ENCODE data around the gene GSTK1.
"Not testable (repeated sequence)": the region's sequence is repeated elsewhere in the genome, so short reads cannot be mapped to it uniquely, and the experiment has no call there.

GSTK1 gene

DNA sequence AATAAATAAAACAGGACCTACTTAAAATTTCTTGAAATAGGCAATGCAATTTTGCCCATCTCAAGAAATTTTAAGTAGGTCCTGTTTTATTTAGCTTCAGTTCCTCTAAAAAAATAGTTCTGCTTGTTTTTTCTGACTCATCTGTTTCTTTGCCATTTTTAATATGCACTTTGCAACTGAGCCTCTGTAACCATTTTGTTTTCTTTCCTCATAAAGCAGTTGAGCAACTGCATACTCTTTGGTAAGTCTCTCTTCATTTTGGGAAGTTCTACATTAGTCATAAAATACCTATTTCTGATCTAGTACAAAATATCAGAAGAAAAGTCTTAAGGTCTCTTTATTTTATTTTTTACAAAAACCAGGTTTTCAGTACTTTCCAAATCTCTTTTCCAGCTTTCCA, 23.4 kb upstream of the GSTK1 start:
- FAIRE-seq, result no peak

DNA sequence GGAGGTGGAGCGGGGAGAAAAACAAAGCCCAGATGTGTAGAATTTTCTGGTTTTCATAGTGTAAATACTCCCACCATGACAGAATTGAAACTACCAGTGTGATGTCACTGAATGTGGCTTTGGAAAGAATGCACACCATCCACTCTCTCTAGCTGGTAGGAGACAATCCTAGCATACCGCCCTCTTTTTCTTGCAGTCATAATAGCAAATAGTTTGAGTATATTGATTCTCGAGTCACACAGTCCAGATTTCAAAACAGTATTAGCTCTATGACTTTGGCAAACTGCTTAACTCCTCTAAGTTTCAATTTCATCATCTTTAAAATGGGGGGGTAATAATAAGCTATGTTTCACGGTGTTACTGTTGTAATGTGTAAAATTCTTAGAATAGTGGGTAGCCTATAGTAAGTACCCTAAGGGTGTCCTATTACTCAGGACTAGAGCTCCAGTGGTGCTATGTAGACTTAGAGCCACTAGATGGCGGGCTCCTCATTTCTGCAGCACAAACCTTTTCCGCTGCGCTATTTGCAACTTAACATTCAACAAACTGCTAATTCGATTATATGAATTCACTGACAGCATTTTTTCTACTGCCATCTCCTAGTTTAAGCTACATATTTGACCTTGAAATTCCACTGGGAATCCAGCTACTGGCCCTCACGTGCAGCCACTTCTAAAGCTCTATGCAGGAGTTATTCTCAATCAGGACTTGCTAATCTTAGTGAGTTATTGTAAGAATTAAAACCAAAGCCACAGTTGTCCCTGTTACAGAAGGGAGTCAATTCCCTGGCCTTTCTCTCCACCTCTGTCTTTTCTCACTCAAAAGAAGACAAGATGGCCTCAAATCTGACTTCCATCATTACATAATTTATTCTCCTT, 22.7 kb upstream of the GSTK1 start:
- FAIRE-seq, result peak; percentile 90

DNA sequence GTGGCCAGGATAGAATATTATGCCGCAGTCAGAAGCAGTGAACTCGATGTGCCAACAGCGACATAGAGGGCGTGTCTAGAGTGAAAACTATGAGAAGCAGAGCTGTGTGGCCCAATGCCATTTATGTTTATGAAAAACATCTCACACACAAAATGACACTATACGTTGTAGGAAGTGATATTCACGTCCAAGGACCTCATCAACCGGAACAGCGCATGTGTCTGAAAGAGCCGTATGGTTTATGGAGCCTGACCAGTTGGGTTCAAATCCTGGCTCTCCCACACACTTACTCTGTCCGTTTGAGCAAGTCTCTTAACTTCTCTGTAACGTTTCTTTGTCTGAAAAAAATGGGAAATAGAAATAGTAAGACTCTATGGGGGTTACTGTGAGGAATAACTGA, 20.9 kb upstream of the GSTK1 start:
- no peak for FAIRE-seq

DNA sequence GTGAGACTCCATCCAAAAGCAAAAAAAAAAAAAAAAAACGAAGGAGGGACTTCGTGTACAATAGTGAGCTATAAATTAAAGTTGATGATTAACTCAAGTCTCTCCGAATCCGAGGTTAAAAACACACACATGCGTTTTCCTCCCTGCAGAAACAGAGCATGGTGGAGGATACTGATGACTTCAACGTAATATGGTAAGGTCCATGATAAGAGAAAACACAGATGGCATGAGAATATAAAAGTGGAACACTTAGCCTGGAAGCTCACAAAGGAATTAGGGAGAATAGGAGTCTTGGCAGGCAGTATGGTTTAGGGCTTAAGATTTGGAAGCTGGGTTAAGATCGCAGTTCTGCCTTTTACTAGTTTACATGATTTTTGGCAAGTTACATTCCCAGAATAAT, 20.1 kb upstream of the GSTK1 start:
- no peak for FAIRE-seq

DNA sequence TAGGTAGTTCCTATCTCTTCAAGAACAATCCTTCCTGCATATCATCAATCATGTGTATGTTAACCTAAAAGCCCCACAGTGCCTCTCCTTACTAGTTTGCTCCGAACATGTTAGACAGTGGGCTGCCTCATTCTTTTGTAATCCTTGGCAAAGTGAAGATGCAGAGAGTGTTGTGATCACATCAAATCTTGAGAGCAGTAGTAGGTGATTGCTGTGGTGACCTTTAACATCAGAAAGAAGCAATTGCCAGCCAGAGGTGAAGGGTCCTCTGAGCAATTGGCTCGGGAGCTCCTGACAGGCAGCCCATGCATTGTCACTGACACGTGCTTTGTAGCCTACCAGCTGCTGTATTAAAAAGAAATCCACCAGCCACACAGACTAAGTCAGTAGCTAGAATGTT, 19.6 kb upstream of the GSTK1 start:
- no peak for FAIRE-seq

DNA sequence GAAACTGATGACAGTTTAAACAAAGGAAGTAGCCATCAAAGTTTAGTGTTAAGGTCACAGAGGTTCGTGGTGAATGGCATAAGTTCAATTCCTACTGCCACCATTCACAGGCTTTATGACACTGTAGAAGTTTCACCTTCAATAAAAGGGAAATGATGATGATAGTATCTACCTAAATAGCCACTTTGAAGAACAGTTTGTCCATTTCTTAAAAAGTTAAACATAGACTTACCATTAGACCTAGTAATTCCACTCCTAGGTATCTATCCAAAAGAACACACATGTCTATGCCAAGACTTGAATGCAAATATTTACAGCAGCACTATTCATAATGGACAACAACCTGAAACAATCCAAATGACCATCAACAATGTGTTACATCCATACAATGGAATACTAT, 18.9 kb upstream of the GSTK1 start:
- no peak for FAIRE-seq

DNA sequence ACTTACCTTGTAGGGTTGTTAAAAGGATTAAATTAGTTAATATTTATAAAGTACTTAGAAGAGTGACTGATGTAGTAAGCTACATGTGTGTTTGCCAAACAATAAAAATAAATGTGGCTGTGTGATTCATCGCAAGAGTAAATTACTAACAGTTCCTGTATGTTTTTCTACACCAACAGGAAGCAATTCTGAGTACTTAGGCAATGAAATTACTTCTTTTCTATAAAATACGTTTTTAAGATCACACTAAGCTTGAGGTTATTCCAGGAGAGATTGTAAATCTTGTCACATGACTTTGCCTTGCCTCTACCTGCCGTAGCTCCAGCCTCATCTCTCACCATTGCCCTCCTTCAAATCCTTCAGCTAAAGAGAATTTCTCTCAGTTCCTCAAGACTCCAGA, 18.1 kb upstream of the GSTK1 start:
- no peak for FAIRE-seq

DNA sequence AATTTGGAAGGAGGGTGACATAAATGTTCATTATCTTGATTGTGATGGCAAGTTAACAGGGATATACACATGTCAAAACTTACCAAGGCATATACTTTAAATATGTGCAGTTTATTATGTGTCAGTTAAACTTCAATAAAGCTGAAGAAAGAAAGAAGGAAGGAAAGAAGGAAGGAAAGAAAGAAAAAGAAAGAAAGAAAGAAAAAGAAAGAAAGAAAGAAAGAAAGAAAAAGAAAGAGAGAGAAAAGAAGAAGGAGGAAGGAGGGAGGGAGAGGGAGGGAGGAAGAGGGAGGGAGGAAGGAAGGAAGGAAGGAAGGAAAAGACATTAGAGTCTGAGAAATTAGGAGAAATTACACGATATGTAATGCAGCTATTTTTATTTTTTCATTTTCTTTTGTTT, 15.9 kb upstream of the GSTK1 start:
- no peak for FAIRE-seq

DNA sequence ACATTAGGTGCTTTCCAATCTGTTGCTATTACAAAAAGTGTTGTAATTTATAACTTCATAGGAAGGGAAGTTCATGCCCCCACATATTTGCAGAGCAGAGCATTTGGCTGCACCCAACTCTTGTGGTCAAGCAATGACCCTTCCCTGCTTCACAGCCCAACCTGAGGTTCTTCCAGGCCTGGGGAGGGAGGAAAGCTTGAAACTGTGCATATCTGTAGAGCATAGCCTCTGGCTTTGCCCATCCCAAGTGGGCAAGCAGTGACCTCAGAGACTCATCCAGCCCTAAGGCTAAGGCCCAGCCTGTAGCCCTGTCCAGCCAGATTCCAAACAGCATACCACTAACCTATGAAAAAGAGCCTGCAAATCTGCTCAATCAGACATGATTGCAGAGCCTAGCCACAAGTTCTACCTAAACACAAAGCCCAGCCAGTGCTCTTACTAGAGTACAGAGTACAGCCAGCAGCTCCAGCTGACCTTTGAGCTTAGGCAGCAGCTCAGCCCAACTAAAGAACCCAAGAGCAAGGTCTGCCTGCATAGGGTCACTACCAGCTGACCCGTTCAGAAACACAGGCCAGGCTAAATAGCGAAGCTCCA, 14.4 kb upstream of the GSTK1 start:
- no peak for FAIRE-seq

DNA sequence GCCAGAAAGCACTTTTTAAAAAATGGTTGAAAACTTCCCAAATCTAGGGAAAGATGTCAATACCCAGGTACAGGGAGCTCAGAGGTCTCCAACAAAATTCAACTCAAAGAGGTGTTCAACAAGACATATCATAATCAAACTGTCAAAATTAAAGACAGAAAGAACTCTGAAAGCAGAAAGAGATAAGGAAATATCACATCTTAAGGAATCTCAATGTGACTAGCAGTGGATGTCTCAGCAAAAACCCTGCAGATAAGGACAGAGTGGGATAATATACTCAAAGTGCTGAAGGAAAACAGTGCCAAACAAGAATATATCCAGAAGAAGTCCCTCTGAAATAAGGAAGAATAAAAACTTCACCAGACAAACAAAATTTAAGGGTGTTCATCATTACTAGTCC, 13.0 kb upstream of the GSTK1 start:
- no peak for FAIRE-seq

DNA sequence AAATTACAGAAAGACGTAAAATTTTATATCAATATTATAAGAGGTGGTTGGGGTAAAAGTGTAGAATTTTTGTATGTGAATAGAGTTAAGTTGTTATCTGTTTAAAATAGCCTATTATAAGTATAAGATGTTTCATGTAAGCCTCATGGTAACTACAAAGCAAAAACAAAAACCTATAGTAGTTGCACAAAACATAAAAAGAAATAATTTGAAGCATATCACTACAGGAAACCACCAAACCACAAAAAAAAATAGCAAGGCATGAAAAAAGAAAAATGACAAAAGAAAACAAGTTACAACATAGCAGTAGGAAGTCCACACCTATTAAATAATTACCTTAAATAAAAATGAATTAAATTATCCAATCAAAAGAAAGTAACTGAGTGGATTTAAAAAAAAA, 12.4 kb upstream of the GSTK1 start:
- peak; percentile 11 for FAIRE-seq

DNA sequence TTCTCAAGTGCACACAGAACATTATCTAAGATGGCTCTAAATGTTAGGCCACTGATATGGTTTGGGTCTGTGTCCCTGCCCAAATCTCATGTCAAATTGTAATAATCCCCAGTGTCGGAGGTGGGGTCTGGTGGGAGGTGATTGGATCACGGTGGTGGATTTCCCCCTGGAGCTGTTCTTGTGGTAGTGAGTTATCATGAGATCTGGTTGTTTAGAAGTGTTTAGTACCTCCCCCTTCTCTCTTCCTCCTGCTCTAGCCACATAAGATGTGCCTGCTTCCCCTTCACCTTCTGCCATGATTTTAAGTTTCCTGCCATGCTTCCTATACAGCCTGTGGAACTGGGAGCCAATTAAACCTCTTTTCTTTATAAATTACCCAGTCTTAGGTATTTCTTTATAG, 11.2 kb upstream of the GSTK1 start:
- FAIRE-seq, result no peak

DNA sequence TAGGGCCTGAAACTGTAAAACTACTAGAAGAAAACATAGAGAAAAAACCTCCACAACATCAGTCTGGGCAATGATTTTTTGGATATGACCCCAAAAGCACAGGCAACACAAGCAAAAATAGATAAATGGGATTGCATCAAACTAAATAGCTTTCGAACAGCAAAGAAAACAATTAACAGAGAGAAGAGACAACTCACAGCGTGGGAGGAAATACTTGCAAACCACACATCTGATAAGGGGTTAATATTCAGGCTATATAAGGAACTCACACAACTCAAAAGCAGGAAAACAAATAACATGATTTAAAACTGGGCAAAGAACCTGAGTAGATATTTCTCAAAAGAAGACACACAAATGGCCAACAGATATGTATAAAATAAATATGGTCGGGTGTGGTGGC, 7.7 kb upstream of the GSTK1 start:
- no peak for FAIRE-seq

DNA sequence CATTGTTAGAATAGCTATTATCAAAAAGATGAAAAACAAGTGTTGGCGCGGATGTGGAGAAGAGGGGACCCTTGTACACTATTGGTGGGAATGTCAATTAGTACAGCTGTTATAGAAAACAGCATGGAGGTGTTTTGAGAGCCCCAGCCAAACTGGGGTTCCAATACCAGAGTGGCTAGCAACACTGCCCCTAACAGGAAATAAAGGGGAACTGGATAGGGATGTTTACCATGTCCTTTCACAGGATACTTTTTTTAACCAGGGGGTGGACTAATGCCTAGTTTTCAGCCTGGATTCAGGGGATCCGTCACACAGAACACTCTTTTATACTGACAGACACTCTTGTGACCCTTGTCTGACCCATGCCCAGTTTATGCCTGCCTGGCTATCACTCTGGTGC, 6.9 kb upstream of the GSTK1 start:
- FAIRE-seq, result no peak

DNA sequence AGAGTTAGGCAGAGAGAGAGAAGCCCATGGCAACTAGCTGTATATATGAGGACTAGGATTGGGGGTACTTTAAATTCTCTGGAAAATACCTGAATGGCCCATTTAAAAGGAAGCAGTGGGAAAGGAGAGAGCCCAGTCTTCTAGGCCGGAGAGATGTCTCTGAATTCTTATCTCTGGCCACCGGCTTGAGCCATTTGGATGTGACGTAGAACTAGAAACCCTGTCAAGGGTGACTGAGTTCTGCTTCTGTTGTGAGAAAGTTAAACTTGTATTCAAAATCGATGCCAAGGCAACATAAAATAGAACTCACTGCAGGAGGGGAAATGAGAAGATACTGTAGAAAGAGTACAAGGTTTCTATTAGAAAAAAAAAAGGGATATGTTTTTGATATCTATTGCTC, 6.3 kb upstream of the GSTK1 start:
- no peak for FAIRE-seq

DNA sequence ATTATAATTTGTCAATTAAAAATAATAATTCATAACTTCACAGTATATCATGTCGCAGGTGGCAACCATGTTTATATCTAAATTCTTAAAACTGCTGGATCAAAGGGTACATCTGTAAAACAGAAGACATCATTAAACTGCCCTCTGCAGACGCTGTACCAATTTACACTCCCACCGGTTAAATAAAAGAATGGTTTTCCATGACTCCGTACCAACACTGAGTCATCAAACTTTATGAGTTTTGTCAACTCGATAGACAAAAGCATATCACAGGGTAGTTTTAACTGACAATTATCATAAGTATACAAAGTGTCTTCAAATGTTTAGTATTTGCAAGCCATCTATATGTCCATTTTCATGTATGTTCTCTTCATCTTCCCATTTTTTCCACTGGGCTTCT, 5.7 kb upstream of the GSTK1 start:
- FAIRE-seq, result no peak

DNA sequence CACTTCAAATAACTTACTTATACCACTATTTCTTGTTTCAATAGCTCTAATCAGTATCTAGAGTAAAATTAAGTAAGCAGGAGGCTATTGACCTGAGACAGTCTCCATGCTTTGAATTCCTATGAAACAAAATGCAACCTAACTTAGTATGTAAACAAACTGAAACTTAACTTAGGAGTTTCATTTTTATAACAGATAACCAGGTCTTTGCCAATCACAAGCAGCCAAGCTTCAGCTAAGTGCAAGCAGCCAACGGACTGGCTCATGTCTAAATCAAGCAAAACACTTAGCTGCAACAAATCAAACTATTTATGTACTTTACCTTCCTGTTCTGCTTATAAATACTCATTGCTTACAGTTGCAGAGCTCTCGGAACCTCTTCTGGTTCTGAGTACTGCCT, 4.4 kb upstream of the GSTK1 start:
- no peak for FAIRE-seq

DNA sequence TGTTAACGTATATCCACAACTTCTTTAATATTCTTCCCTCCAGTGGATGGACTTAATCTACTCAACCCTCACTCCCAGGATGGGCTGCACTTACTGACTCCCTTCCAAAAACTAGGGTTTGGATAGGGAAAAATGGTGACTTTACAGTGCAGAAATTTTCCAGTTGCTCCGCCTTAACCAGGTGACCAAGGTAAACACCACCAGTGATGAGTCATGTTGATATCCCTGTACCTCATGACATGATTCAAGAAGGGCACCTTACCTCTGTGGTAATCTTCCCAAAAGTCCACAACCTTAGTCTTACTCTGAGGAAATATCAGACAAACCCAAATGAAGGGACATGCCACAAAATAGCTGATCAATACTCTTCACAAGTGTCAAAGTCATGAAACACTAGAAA, 3.5 kb upstream of the GSTK1 start:
- no peak for FAIRE-seq

DNA sequence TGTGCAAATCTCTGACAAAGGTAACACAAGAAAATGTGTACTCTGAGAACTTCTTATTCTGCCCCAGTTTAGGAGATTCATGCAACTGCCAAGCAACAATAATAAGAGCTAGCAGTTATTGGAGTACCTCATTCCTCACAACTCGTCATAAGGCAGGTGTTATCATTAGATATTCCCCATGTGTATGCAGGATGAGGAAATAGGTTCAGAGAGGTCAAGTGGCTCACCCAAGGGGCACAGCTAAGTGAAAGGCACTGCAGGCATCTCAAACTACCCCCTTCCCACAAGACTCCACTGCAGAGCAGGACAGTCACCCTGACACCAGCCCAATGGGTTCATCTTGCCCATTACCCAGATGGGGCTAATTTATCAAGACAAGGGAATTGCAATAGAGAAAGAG, 1.3 kb upstream of the GSTK1 start:
- FAIRE-seq, result no peak

DNA sequence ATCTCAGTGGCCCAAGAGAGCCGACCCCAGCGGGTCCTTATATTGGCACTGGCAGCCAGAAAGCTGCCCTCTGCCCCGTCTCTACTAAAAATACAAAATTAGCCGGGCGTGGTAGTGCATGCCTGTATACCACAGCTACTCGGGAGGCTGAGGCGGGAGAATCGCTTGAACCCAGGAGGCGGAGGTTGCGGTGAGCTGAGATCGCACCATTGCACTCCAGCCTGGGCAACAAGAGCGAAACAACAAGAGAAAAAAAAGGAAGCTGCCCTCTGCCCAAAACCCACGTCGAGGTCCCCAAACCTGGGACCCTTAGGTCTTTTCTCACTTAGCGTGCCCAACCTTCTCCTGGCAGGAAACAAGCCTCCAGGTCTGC, 941 bp downstream of the GSTK1 start:
- FAIRE-seq, result not testable (repeated sequence)

DNA sequence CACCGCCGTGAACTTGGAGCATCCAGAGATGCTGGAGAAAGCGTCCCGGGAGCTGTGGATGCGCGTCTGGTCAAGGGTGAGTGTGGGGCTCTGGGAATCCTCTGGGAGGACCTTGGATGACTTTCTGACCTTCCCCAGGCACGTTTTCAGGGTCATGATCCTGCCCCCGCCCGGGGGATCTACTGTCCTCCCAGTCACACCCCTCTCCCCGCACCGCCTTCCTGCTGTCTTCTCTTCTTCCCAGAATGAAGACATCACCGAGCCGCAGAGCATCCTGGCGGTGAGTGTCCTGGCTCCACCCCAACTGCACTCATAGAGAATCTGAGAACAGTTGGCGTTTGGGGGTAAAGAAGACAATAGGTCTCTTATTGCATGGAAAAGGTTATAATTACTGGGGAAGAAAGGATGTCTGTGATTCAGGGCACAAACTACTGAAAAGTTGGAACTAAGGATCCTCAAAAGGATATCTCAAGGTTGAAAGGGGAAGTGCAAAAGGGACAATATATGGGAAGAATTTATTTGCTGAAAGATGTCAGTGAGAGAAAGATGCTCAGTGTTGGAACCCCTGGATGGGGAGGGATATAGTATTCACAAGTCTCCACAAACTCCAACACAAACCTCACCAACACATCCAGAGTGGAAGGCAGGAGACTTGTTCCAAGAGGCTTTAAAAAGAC, 1.9 kb downstream of the GSTK1 start:
- no peak for FAIRE-seq

DNA sequence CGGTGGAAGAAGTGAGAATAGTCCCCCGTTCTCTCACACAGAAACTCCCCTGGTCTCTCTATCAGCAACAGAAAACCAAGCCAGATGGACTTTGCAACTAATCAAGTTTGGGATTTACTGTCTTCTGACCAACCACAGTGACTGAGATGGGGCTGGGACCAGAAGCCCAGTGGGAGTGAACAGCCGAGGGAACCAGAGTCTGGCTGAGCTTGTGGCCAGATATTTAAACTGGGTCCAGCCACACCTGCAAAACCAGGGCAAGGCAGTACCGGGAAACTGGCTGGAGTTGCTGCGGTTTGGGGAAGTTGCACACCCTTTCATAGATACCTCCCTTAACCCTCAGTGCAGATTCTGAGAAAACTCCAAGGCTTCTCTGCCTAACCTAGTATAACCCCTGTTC, 6.0 kb downstream of the GSTK1 start:
- FAIRE-seq, result no peak

DNA sequence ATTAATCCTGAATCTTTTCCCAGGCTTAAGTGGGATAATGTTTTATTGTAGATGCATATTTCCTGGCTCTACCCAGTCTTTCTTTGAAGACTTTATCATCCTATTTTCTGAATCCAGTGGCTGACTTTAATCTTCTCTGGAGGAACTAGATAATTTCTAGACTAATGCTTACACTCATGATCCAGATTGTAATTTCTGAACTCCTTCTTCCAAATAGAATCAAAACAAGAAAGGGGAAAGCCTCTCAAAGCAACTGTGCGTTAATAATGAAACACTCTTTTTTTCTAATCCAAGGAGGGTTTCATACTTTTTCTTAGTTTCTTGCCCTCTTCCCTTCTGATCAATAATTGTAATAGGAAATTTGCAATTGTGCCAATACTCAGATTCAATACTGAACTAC, 8.0 kb downstream of the GSTK1 start:
- no peak for FAIRE-seq

DNA sequence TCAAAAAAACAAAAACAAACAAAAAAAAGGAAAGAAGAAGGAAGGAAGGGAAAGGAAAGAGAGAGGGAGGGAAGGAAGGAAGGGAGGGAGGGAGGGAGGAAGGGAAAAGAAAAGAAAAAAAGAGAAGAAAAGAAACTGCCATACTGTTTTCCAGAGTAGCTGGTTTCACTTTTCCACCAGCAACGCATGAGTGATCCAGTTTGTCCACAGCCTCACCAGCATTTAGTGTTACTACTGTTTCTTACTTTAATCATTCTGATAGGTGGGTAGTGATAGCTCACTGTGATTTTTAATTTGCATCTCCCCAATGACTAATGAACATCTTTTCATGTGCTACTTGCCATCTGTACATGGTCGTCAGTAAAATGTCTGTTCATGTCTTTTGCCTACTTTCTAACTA, 9.6 kb downstream of the GSTK1 start:
- no peak for FAIRE-seq

Measured in A204.1 (cell line).